GM21576 (cell line): ENCODE results near the gene TBC1D16.
"Not testable (repeated sequence)": the region's sequence is repeated elsewhere in the genome, so short reads cannot be mapped to it uniquely, and the experiment has no call there.

Experiments used
- ATAC-seq: cut with Tn5 transposase; IDR thresholded peaks from one replicate; pipeline ENCODE4 v1.9.1; 2021; ENCODE audit warnings: mild to moderate bottlenecking, moderate library complexity; ENCODE audit not compliant: unreplicated experiment

Gene TBC1D16

DNA sequence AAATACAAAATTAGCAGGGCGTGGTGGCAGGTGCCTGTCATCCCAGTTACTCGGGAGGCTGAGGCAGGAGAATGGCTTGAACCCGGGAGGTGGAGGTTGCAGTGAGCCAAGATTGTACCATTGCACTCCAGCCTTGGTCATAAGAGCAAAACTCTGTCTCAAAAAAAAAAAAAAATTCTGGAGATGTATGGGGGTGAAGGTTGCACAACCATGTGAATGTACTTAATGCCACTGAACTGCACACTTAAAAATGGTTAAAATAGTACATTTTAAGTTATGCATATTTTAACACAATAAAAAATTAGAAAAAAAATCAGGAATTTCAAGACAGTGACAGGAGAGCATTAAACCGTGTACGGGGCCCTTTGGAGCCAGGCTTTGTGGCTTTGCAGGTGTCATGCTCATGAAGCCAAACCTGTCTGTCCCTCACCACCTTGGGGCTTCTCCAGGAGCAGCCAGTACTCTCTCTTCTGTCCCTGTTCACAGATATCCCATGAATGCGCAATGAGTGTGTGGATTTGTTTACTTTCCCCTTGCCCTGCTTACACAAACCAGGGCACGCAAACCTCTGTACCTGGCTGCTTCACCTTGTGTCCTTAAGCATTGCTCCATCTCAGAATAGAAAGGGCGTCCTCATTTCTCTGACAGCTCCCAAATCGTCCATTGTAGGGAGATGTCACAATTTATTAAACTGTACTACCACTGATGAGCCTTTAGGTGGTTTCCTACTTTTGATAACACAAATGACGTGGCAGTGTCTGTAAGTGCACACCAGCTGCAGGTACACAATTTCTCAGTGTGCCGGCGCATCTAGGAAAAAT lies 138.2 kb downstream of the TBC1D16 start:
- ATAC-seq: no peak

GRCh38 chr17:79893457-79893856 lies 142.2 kb downstream of the TBC1D16 start:
- not testable (repeated sequence) for ATAC-seq

DNA sequence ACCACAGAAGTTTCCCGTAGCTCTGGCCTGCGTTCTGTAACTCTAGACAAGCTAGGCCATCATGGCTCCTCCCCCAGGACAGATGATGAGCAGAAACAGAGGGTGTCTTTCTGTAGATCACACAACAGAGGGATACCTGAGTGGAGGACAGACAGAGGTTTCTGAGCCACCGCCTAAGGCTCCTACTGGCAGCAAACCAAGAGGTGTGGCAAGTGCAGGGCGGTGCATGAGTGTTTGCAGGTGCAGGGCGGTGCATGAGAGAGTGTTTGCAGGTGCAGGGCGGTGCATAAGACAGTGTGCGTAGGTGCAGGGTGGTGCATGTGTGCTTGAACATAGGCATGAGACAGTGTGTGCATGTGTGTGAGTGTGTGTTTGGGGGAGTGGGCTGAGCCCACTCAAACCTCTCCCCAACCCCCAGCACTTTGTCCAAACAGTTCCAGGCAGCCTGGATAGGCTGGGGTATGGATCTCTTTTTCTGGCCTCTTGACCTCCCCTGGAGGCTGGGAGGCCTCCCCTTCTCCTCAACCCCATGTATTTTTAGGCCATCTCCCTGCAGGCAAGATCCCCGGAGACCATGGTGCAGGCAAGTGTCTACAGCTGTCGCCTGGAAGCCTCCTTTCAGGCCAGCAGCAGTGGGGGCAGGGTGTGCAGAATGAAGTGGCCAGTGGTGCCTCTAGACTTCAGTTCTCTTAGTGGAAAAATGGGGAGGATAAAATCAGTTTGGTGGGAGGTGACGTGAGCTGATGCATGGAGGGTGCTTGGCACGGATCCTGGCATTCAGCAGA lies 143.0 kb downstream of the TBC1D16 start:
- no peak for ATAC-seq

DNA sequence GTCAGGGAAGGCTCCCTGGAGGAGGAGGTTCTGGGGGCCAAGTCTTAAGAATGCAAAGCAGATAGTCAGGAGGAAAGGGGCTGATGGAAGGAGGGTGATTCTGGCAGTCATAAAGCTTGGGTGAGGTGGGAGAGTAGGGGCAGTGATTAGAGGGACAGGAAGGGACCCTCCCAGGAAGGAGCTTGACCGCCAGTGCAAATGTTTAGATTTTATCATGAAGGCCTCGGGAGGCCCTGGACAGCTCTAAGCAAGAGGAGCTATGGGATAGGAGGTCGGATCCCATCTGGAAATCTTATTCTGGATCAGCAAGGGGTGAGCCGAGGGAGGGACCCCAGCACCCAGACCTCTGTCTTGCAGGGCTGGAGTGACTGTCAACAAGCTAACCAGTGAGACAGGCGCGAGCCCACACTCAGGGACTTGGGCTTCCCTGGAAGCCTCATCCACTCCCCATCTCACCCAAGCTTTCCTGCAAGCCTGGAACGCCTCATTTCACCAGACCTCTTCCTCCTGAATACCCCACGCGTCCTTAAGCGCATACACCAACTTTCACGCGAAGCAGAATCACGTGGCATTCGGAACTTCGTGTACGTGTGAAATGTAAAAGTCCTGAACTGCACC lies 144.4 kb downstream of the TBC1D16 start:
- ATAC-seq: no peak

GRCh38 chr17:79890706-79891105 lies 145.0 kb downstream of the TBC1D16 start:
- no peak for ATAC-seq

- no peak for ATAC-seq
These were observed 146.6 kb downstream of the TBC1D16 start for GRCh38 chr17:79888811-79889634.

DNA sequence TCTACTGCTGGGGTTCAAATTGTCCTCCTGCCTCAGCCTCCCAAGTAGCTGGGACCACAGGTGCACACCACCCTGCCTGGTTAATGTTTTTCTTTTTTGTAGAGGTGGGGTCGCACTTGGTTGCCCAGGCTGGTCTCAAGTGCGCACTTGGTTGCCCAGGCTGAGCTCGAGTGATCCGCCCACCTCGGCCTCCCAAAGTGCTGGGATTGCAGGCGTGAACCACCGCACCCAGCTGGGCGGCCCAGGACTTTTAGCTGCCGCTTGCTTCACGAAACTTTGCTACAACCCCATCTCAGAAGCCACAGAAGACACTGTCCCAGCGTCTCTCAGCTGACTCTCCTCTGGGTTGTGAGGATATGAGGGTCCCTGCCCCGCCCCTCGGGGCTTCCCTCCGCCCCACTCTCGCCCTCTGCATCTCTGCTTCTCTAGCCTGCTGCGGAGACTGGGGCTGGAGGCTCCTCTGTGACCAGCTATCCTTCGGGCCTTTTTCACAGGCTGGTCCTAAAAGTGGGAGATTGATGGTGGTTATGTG lies 147.6 kb downstream of the TBC1D16 start:
- ATAC-seq: no peak

- no peak for ATAC-seq
These were observed 148.2 kb downstream of the TBC1D16 start for GRCh38 chr17:79887451-79887991.

DNA sequence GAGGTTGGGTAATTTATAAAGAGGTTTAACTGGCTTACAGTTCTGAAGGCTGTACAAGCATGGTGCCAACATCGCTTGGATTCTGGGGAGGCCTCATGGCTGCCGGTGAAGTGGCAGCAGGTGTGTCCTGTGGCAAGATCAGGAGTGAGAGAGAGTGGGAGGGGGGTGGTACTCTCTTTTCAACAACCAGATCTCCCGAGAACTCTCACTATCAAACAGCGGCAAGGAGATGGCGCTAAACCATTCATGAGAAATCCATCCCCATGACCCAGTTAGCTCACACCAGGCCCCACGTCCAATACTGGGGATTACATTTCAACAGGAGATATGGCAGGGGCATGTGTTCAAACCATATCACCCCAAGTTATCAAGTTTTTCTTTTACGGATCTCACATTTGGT lies 152.5 kb downstream of the TBC1D16 start:
- ATAC-seq: no peak
